Heart left ventricle (tissue), 16 donors: ENCODE measurements around the gene TBC1D20. TPM values are rescaled to one million over a fixed set of nuclear protein-coding genes. Genes with fewer than 3 reads are reported as not detected.
"Not testable (repeated sequence)": the region's sequence is repeated elsewhere in the genome, so short reads cannot be mapped to it uniquely, and the experiment has no call there.

Experiments
- ATAC-seq, 4 donors: fragments of 200-7000 bp; cut with Tn5 transposase; one replicate each; pipeline ENCODE4 v1.9.1; 2020 to 2022; ENCODE audit warnings: moderate library complexity in 4 of 4, mild to moderate bottlenecking in 3 of 4, moderate number of reproducible peaks in 1 of 4
- DNase-seq, 5 donors: peaks; one replicate each; pipeline ENCODE4 v3.0.0-alpha.2; 2020
- H3K27ac ChIP-seq, 12 donors: fragments of 200-600 bp; sonication (generic) in 4 of 12; one replicate each; pipeline versions ENCODE4 v1.5.0 to v1.8.0; 2016 to 2022; ENCODE audit warnings: mild to moderate bottlenecking in 2 of 12
- H3K27me3 ChIP-seq, 9 donors: fragments of 200-600 bp; sonication (generic) in 2 of 9; one replicate each; pipeline versions ENCODE4 v1.5.1 to v1.8.0; 2016 to 2022; ENCODE audit warnings: mild to moderate bottlenecking in 3 of 9
- H3K36me3 ChIP-seq, 9 donors: fragments of 200-600 bp; sonication (generic) in 2 of 9; one replicate each; pipeline versions ENCODE4 v1.5.0 to v1.8.0; 2018 to 2022; ENCODE audit warnings: mild to moderate bottlenecking in 2 of 9
- H3K4me1 ChIP-seq, 12 donors: fragments of 200-600 bp; sonication (generic) in 4 of 12; one replicate each; pipeline versions ENCODE4 v1.5.0 to v1.8.0; 2016 to 2022; ENCODE audit warnings: mild to moderate bottlenecking in 3 of 12
- H3K4me3 ChIP-seq, 12 donors: fragments of 200-600 bp; sonication (generic) in 4 of 12; one replicate each; pipeline versions ENCODE4 v1.5.0 to v1.8.0; 2017 to 2022; ENCODE audit warnings: mild to moderate bottlenecking in 9 of 12, moderate library complexity in 4 of 12
- H3K9me3 ChIP-seq, 12 donors: fragments of 200-600 bp; sonication (generic) in 4 of 12; one replicate each; pipeline versions ENCODE4 v1.5.0 to v1.8.0; 2016 to 2022; ENCODE audit warnings: mild to moderate bottlenecking in 1 of 12
- CTCF ChIP-seq, 12 donors: fragments of 200-600 bp; sonication (generic) in 4 of 12; IDR thresholded peaks; one replicate each; pipeline versions ENCODE4 v1.5.0 to v1.8.0; 2018 to 2022; ENCODE audit warnings: antibody characterized with exemption in 12 of 12, mild to moderate bottlenecking in 5 of 12
- POLR2A ChIP-seq, 2 donors: fragments of 450-650 bp; IDR thresholded peaks; one replicate each; pipeline ENCODE4 v1.6.1; 2017; ENCODE audit warnings: antibody characterized with exemption in 2 of 2, mild to moderate bottlenecking in 2 of 2, moderate library complexity in 2 of 2
- WGBS, 4 donors: extraction: QIAGEN DNeasy Blood & Tissue Kit in 2 of 4; methylation state at CpG; one replicate each; pipeline versions ENCODE4 v1.1.5 to v1.1.7; 2013 to 2018; 5-methylcytosine and 5-hydroxymethylcytosine counted together
- intact Hi-C, 10 donors: fragments of 100-400 bp; cut with DNase I; formaldehyde crosslinking; loops; one replicate each; pipeline versions ENCODE4 v1.11.1 to v1.14.2; 2022
- polyA plus RNA-seq, 2 donors: library from polyadenylated mRNA; stranded (reverse); fragments of 200-250 nt; gene quantifications; one replicate each; pipeline ENCODE4 v1.2.3, GENCODE V29; 2013
- total RNA-seq, 9 donors: library from RNA; depleted of rRNA in 2 of 9; stranded (reverse); fragments of >200 nt in 2 of 9; fragmentation: NEBNext Ultra II Directional in 3 of 9; extraction: Animal tissue kit (Norgen Biotek cat#: 25700) in 3 of 9; gene quantifications; one replicate each; pipeline versions ENCODE4 v1.1.0 to v1.2.4, GENCODE V29; 2016 to 2023
- donor health status: ischemic (EF 13 %, LVEDD 7.1; RV severe dilation, severe dysfunction).
- donor health status: healthy with polysubstance abuse.
- donor health status: DM: no; HTN: yes; CAD: no.
- donor health status: DM: no; HTN: no; CAD: no.
- donor health status: ischemic (EF 25% LVEDD 6.9; RV normal size, moderate dysfunction).
- donor health status: ischemic (EF 25% LVEDD 5.7; RV mildly dilated, moderate dysfunction).
- donor health status: healthy.
- donor health status: DM: yes; HTN: yes; CAD: no.
- donor health status: ischemic (EF 35%, LVEDD 5.7; RV mildly dilated, moderate dysfunction).
- donor health status: nonischemic (EF 11% LVEDD 7.7; RV severe dilation, severe dysfunction).
- donor health status: DM: yes; HTN: yes; CAD: no.
- donor health status: PGD.
- donor health status: ischemic (EF 29% LVEDD 5.4; RV normal size, mild dysfunction).
- donor health status: nonischemic (EF 23%, LVEDD 6.1; RV moderate dilation, normal function).

TBC1D20 gene
- total and polyA plus RNA-seq, 11 donors: 9.3 to 38.9 (median 25.8) TPM

GRCh38 chr20:389220-389619 is 73.1 kb downstream of the TBC1D20 start:
- WGBS, 4 donors: 64 to 74% (median 70%) methylated on average over 6 of the region's 6 CpGs
- peak in 3 of 4 donors; percentile 42 to 58 (median 52) for ATAC-seq

DNA sequence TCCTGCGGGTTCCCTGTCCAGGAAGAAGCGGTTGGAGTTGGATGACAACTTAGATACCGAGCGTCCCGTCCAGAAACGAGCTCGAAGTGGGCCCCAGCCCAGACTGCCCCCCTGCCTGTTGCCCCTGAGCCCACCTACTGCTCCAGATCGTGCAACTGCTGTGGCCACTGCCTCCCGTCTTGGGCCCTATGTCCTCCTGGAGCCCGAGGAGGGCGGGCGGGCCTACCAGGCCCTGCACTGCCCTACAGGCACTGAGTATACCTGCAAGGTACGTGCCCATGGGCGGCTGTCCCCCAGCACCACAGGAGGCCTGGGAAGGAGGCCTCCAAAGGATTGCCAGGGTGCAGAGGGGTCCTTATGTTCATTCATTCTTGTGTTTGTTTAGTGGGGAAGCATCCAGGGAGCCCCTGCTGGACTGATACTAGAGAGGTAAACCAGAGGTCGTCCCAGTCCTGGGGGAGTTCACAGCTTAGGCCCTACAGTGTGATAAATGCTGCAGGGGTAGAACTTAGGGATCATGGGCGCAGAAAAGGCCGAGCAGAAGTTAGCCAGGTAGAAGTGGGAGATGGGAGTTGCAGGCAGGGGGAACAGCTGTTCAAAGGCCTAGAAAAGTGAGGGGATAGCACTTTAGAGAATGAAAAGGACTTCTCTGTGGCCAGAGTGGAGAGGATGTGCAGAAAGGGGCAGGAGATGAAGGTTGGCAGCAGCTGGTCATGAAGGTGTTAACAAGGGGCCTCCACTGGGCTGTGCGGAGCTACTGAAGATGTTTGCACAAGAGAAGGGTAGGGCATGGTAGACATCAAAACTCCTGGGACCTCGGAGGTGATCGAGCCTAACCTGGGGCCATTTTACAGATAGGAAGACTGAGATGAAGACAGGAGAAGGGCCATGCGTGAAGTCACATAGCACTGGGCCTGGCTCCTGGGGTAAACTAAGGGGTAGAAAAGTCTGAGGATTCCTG is 74.0 kb downstream of the TBC1D20 start:
- WGBS, 4 donors: 89 to 93% (median 91%) methylated on average over 17 to 21 of the region's 21 CpGs
- no peak for ATAC-seq

More at GRCh38 chr20:389220-389619, 73.1 kb downstream of the TBC1D20 start:
- H3K27ac ChIP-seq: no peak overlapping the region
- no peaks in the 10 kb centered on the region for H3K4me1 ChIP-seq
- no peaks in the 10 kb centered on the region for H3K9me3 ChIP-seq
- DNase-seq: peak in 1 of 5 donors; percentile 42
- H3K4me3 ChIP-seq: no peak overlapping the region
- no peak for TF ChIP-seq POLR2A (IDR thresholded peaks at IDR 0.05)
- no peak for TF ChIP-seq CTCF (IDR thresholded peaks at IDR 0.05)
- intact Hi-C loops: no loop called here
- peaks cover 0 to 60% (median 4%) of the 10 kb centered on the region in 9 donors for H3K36me3 ChIP-seq
- no peaks in the 10 kb centered on the region for H3K27me3 ChIP-seq

DNA sequence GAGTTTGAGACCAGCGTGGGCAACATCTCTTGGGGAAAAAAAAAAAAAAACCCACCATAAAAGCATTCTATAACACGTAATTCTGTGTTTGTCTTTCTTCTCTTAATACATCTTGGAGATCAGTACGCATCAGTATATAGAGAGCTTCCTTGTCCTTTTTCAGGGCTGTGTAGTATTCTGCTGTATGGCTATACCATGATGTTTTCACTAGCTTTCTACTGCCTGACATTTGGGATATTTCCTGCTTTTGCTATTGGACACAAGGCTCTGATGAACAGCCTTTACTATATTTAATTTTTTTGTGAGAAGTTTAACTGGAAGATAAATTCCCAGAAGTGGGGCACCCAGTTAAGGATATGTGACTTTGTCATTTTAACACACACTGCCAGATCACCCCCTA is 74.8 kb downstream of the TBC1D20 start:
- Histone ChIP-seq H3K36me3 (peaks cover 0 to 43% (median 4%) of the 10 kb centered on the region in 9 donors), H3K4me3 (no peak overlapping the region), H3K4me1 (no peaks in the 10 kb centered on the region), H3K27ac (no peak overlapping the region), H3K9me3 (no peaks in the 10 kb centered on the region), H3K27me3 (no peaks in the 10 kb centered on the region)
- ATAC-seq: no peak
- TF ChIP-seq CTCF (IDR thresholded peaks at IDR 0.05) (no peak), POLR2A (IDR thresholded peaks at IDR 0.05) (no peak)
- 94 to 97% (median 96%) methylated on average over 3 of the region's 3 CpGs for WGBS, 4 donors
- DNase-seq: no peak
- intact Hi-C loops: no loop called here

More for the DNA sequence above, 74.0 kb downstream of the TBC1D20 start:
- intact Hi-C loops: no loop called here
- TF ChIP-seq CTCF (IDR thresholded peaks at IDR 0.05) (no peak), POLR2A (IDR thresholded peaks at IDR 0.05) (no peak)
- no peak overlapping the region for H3K4me3 ChIP-seq
- DNase-seq: no peak
- no peaks in the 10 kb centered on the region for H3K27me3 ChIP-seq
- H3K4me1 ChIP-seq: no peaks in the 10 kb centered on the region
- H3K27ac ChIP-seq: no peak overlapping the region
- no peaks in the 10 kb centered on the region for H3K9me3 ChIP-seq
- H3K36me3 ChIP-seq: peaks cover 0 to 51% (median 4%) of the 10 kb centered on the region in 9 donors

GRCh38 chr20:386634-387033 is 75.7 kb downstream of the TBC1D20 start:
- H3K27me3 ChIP-seq, H3K4me3 ChIP-seq, ATAC-seq, H3K9me3 ChIP-seq, DNase-seq, H3K27ac ChIP-seq, intact Hi-C loops, H3K4me1 ChIP-seq: not testable (repeated sequence)
- WGBS, 4 donors: 97 to 99% (median 98%) methylated on average over 8 of the region's 8 CpGs
- peaks cover 0 to 36% (median 2%) of the 10 kb centered on the region in 9 donors for H3K36me3 ChIP-seq

Other genes with a start within 250 kb of the TBC1D20 start
- gene DEFB129, start 235.3 kb downstream of the TBC1D20 start, total RNA-seq: not detected
- gene DEFB129, start 235.3 kb downstream of the TBC1D20 start, polyA plus RNA-seq: not detected
- under 1 TPM in 2 of 9 donors, not detected in 7; 0.35 to 0.59 TPM for gene DEFB132, start 204.8 kb downstream of the TBC1D20 start, total RNA-seq
- not detected for gene DEFB132, start 204.8 kb downstream of the TBC1D20 start, polyA plus RNA-seq
- 1 to 10 TPM in 8 of 9 donors, under 1 TPM in 1; 0.64 to 6.6 (median 4.5) TPM for gene C20orf96, start 171.8 kb downstream of the TBC1D20 start, total RNA-seq
- gene C20orf96, start 171.8 kb downstream of the TBC1D20 start, polyA plus RNA-seq: 1 to 10 TPM; 2.8 to 3.6 TPM
- 10 to 100 TPM in 5 of 9 donors, 1 to 10 TPM in 4; 6.9 to 15.3 (median 11.4) TPM for gene ZCCHC3, start 165.0 kb downstream of the TBC1D20 start, total RNA-seq
- 1 to 10 TPM; 9.2 to 9.3 TPM for gene ZCCHC3, start 165.0 kb downstream of the TBC1D20 start, polyA plus RNA-seq
- gene SOX12, start 137.0 kb downstream of the TBC1D20 start, total RNA-seq: 10 to 100 TPM in 7 of 9 donors, 1 to 10 TPM in 2; 6.9 to 19.9 (median 11.5) TPM
- gene SOX12, start 137.0 kb downstream of the TBC1D20 start, polyA plus RNA-seq: 1 to 10 TPM; 5.4 to 7.2 TPM
- 10 to 100 TPM; 13.8 to 49.5 (median 23.4) TPM for gene NRSN2, start 115.4 kb downstream of the TBC1D20 start, total RNA-seq
- gene NRSN2, start 115.4 kb downstream of the TBC1D20 start, polyA plus RNA-seq: 10 to 100 TPM; 32.4 to 33.2 TPM
- 1 to 10 TPM in 7 of 9 donors, under 1 TPM in 2; 0.47 to 4.9 (median 1.2) TPM for gene TRIB3, start 81.8 kb downstream of the TBC1D20 start, total RNA-seq
- 1 to 10 TPM in 1 of 2 donors, under 1 TPM in 1; 0.61 to 5.9 TPM for gene TRIB3, start 81.8 kb downstream of the TBC1D20 start, polyA plus RNA-seq
- gene RBCK1, start 54.2 kb downstream of the TBC1D20 start, total RNA-seq: 10 to 100 TPM; 37.0 to 77.7 (median 47.1) TPM
- 10 to 100 TPM; 50.6 to 60.9 TPM for gene RBCK1, start 54.2 kb downstream of the TBC1D20 start, polyA plus RNA-seq
- 100 to 1,000 TPM; 107 to 136 (median 126) TPM for gene CSNK2A1, start 81.3 kb upstream of the TBC1D20 start, total RNA-seq
- 10 to 100 TPM; 30.3 to 72.1 TPM for gene CSNK2A1, start 81.3 kb upstream of the TBC1D20 start, polyA plus RNA-seq
- gene TCF15, start 147.8 kb upstream of the TBC1D20 start, total RNA-seq: 10 to 100 TPM in 5 of 9 donors, 1 to 10 TPM in 4; 5.8 to 18.0 (median 10.0) TPM
- 10 to 100 TPM in 1 of 2 donors, 1 to 10 TPM in 1; 7.3 to 14.1 TPM for gene TCF15, start 147.8 kb upstream of the TBC1D20 start, polyA plus RNA-seq
- 100 to 1,000 TPM in 1 of 9 donors, 10 to 100 TPM in 8; 25.3 to 147 (median 39.1) TPM for gene SRXN1, start 190.7 kb upstream of the TBC1D20 start, total RNA-seq
- gene SRXN1, start 190.7 kb upstream of the TBC1D20 start, polyA plus RNA-seq: 10 to 100 TPM; 11.8 to 56.2 TPM
- not detected for gene SCRT2, start 213.3 kb upstream of the TBC1D20 start, total RNA-seq
- gene SCRT2, start 213.3 kb upstream of the TBC1D20 start, polyA plus RNA-seq: not detected